Psoas muscle (tissue), 8 donors: ENCODE data around the gene APC. TPM values are rescaled to one million over a fixed set of nuclear protein-coding genes. Genes with fewer than 3 reads are reported as not detected.
A peak's percentile ranks its signal among the peaks of the same experiment; 100 is the strongest.

Experiments used
- ATAC-seq, 4 donors: fragments of 200-7000 bp; cut with Tn5 transposase; one replicate each; pipeline ENCODE4 v1.9.1; 2020; ENCODE audit warnings: moderate library complexity in 3 of 4, mild to moderate bottlenecking in 2 of 4
- DNase-seq, 2 donors: peaks; one replicate each; pipeline ENCODE4 v3.0.0-alpha.2; 2020
- H3K27ac ChIP-seq: fragments of 200-600 bp; one replicate; pipeline ENCODE4 v1.8.0; 2022
- H3K27me3 ChIP-seq, 3 donors: fragments of 200-600 bp in 1 of 3; one replicate each; pipeline versions ENCODE4 v1.6.1 to v1.8.0; 2013 to 2022; ENCODE audit warnings: low read length in 2 of 3, mild to moderate bottlenecking in 2 of 3, moderate library complexity in 1 of 3; ENCODE audit not compliant: insufficient read depth in 3 of 3
- H3K36me3 ChIP-seq, 2 donors: fragments of 200-600 bp in 1 of 2; one replicate each; pipeline versions ENCODE4 v1.6.1 to v1.8.0; 2013 to 2022; ENCODE audit warnings: low read depth in 1 of 2, mild to moderate bottlenecking in 1 of 2, moderate library complexity in 1 of 2; ENCODE audit not compliant: insufficient read depth in 1 of 2
- H3K4me1 ChIP-seq: fragments of 200-600 bp; one replicate; pipeline ENCODE4 v1.8.0; 2022
- H3K4me3 ChIP-seq: fragments of 200-600 bp; one replicate; pipeline ENCODE4 v1.8.0; 2022; ENCODE audit warnings: mild to moderate bottlenecking
- H3K9me3 ChIP-seq: fragments of 200-600 bp; one replicate; pipeline ENCODE4 v1.8.0; 2022
- CTCF ChIP-seq: fragments of 200-600 bp; IDR thresholded peaks from one replicate; pipeline ENCODE4 v1.8.0; 2022; ENCODE audit warnings: antibody characterized with exemption
- WGBS, 3 donors: extraction: QIAGEN DNeasy Blood & Tissue Kit; methylation state at CpG; one replicate each; pipeline versions ENCODE4 v1.1.6 to v1.1.7; 2013; 5-methylcytosine and 5-hydroxymethylcytosine counted together
- intact Hi-C, 2 donors: fragments of 100-400 bp; cut with DNase I; formaldehyde crosslinking; loops; one replicate each; pipeline versions ENCODE4 v1.11.0 to v1.14.2; 2022
- polyA plus RNA-seq, 3 donors: library from polyadenylated mRNA; stranded (reverse); fragments of 200-250 nt; gene quantifications; one replicate each; pipeline ENCODE4 v1.2.3, GENCODE V29; 2013
- total RNA-seq, 4 donors: library from RNA; stranded (reverse); fragmentation: NEBNext Ultra II Directional in 2 of 4; extraction: Animal tissue kit (Norgen Biotek cat#: 25700) in 2 of 4; gene quantifications; one replicate each; pipeline versions ENCODE4 v1.2.1 to v1.2.4, GENCODE V29; 2021 to 2023
- donor health status: healthy with polysubstance abuse.
- donor health status: DM: no; HTN: no; CAD: no; lungs with moderate emphysema.
- donor health status: Bipolar disorder and iron deficiency.
- donor health status: healthy.
- donor health status: DM: yes; HTN: yes; CAD: no.
- donor health status: DM: no; HTN: no; CAD: no.
- donor health status: DM: no; HTN: no; CAD: no.
- donor health status: DM: yes; HTN: yes; CAD: no.

The APC gene
- total and polyA plus RNA-seq, 7 donors, result 5.2 to 37.0 (median 27.0) TPM

DNA sequence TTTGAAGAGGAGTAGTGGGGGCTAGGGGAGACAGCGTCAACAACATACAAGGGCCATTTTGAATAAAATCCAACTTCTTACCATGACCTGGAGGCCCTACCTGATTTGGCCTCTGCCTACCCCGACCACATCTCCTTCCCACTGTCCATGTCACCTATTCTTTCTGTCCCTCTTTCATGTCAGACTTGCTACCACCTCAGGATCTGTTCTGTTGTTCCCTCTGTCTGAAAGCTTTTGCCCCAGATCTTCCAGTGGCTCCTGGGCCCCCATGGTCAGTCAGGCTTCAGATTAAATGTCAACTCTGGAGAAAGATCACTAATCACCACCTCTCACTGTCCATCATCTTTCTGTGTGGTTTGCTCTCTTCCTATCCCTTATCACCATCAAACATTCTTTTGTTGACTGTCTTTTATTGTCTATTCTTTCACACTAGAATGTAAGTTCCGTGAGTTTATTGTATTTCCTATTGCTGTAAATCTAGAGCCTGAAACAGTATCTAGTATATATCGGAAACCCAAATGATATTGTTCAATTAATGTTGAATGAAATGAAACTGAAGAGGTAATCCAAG lies 31.2 kb upstream of the APC start:
- WGBS, 3 donors, result 87 to 93% (median 90%) methylated on average over 4 of the region's 4 CpGs
- no peaks in the 10 kb centered on the region for H3K36me3 ChIP-seq
- no peak for ATAC-seq
- H3K4me1 ChIP-seq, result peaks cover 25% of the 10 kb centered on the region
- no peak for DNase-seq
- no peaks in the 10 kb centered on the region for H3K27me3 ChIP-seq
- peak overlapping the region; percentile 93 for H3K4me3 ChIP-seq
- no peak for TF ChIP-seq CTCF
- H3K27ac ChIP-seq, result peak overlapping the region; percentile 97
- no peaks in the 10 kb centered on the region for H3K9me3 ChIP-seq
- intact Hi-C loops, result loop anchor here in 1 of 2 donors (5.0 kb wide), 1 partner anchor 51 kb away; no protein-coding TSS in a partner anchor

DNA sequence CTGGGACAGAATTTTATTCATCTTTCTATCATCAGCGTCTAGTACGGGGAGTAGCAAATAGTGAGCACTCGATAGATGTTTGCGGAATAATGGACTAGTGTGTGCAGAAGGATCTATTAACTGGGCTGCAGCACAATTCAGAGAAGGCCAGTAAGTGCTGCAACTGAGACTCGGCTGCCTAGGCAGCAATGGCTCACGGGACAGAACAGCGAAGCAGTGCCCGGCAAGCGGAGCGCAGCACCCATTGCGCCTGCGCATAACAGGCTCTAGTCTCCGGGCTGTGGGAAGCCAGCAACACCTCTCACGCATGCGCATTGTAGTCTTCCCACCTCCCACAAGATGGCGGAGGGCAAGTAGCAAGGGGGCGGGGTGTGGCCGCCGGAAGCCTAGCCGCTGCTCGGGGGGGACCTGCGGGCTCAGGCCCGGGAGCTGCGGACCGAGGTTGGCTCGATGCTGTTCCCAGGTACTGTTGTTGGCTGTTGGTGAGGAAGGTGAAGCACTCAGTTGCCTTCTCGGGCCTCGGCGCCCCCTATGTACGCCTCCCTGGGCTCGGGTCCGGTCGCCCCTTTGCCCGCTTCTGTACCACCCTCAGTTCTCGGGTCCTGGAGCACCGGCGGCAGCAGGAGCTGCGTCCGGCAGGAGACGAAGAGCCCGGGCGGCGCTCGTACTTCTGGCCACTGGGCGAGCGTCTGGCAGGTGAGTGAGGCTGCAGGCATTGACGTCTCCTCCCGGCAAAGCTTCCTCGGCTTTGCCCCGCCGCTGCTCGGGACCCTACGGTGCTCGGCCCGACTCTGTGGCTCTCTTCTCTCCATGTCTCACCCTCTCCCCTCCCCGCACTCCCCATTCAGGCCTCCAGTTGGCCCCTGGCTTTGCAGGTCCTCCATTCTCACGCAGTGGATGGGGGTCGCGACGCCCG lies 30.2 kb upstream of the APC start:
- no peaks in the 10 kb centered on the region for H3K36me3 ChIP-seq
- peak overlapping the region; percentile 93 for H3K4me3 ChIP-seq
- ATAC-seq, result peak; percentile 98 to 99 (median 98)
- H3K4me1 ChIP-seq, result peaks cover 29% of the 10 kb centered on the region
- no peaks in the 10 kb centered on the region for H3K27me3 ChIP-seq
- H3K9me3 ChIP-seq, result no peaks in the 10 kb centered on the region
- WGBS, 3 donors, result 1 to 2% (median 1%) methylated on average over 48 to 61 of the region's 61 CpGs
- peak overlapping the region; percentile 97 for H3K27ac ChIP-seq
- peak; percentile 97 to 99 for DNase-seq
- intact Hi-C loops, result loop anchor here in 1 of 2 donors (5.0 kb wide), 1 partner anchor 50 kb away; no protein-coding TSS in a partner anchor
- TF ChIP-seq CTCF, result peak; percentile 6

- no peaks in the 10 kb centered on the region for H3K9me3 ChIP-seq
- DNase-seq (no peak), ATAC-seq (no peak)
- 2% methylated on average over 13 of the region's 13 CpGs for WGBS, 3 donors
- TF ChIP-seq CTCF, result no peak
- intact Hi-C loops, result loop anchor here in 1 of 2 donors (5.0 kb wide), 1 partner anchor 49 kb away; no protein-coding TSS in a partner anchor
- no peaks in the 10 kb centered on the region for H3K27me3 ChIP-seq
- peak overlapping the region; percentile 93 for H3K4me3 ChIP-seq
- H3K36me3 ChIP-seq, result no peaks in the 10 kb centered on the region
- peak overlapping the region; percentile 97 for H3K27ac ChIP-seq
- H3K4me1 ChIP-seq, result peaks cover 29% of the 10 kb centered on the region
These were observed 29.5 kb upstream of the APC start for GRCh38 chr5:112708103-112708622.

DNA sequence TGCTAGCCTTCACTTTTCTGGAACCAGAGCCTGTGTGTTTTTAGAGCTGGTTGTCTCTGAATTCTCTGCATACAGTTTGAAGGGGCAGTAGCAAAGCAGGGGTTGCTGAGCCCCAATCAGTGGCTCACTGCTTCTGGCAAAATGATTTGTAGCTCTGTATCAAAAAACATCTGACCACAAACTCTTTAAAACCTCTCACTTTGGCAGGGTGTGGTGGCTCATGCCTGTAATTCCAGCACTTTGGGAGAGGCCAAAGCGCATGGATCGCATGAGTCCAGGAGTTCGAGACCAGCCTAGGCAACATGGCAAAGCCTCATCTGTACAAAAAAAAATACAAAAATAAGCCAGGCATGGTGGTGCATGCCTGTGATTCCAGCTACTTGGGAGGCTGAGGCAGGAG lies 28.3 kb upstream of the APC start:
- DNase-seq (no peak), ATAC-seq (no peak)
- TF ChIP-seq CTCF, result no peak
- intact Hi-C loops, result loop anchor here in 1 of 2 donors (5.0 kb wide), 1 partner anchor 48 kb away; no protein-coding TSS in a partner anchor
- Histone ChIP-seq H3K27ac (no peak overlapping the region), H3K4me1 (peaks cover 35% of the 10 kb centered on the region), H3K4me3 (peak overlapping the region; percentile 93), H3K9me3 (no peaks in the 10 kb centered on the region), H3K27me3 (no peaks in the 10 kb centered on the region), H3K36me3 (no peaks in the 10 kb centered on the region)
- WGBS, 3 donors, result 87 to 93% (median 88%) methylated on average over 3 of the region's 3 CpGs
